ENCODE results near the gene CPSF4.

CPSF4 gene

GRCh38 chr7:99438573-99439480 is at the start of gene CPSF4, which contains the start of gene PTCD1:
CPSF4 (plus strand) TSS chr7:99438943; CDS start chr7:99439083, 140 bp downstream.
PTCD1 (minus strand) TSS chr7:99438798; CDS start chr7:99435242, 3,556 bp downstream.
- Histone ChIP-seq H3K4me3 (ENCODE audit: low read depth in 1 of 2, low read length in 2 of 2) (peak within 1 kb of the TSS; percentile 76 to 95), H3K36me3 (ENCODE audit: control insufficient read depth in 1 of 2, insufficient read depth in 2 of 2, low read length in 2 of 2) (peaks cover 2 to 12% of the 10 kb centered on the region in 2 donors), H3K27me3 (ENCODE audit: control insufficient read depth in 1 of 2, insufficient read depth in 2 of 2, low read length in 2 of 2) (no peaks in the 10 kb centered on the region), H3K9me3 (ENCODE audit: control insufficient read depth in 1 of 2, low read length in 2 of 2) (no peaks in the 10 kb centered on the region), H3K9ac (ENCODE audit: low read depth in 1 of 2, low read length in 2 of 2) (peak within 1 kb of the TSS; percentile 69 to 87), H3K27ac (ENCODE audit: low read depth, low read length) (peak within 1 kb of the TSS; percentile 47), H3K4me1 (ENCODE audit: control insufficient read depth in 1 of 2, insufficient read depth in 2 of 2, low read length in 2 of 2) (peaks cover 9 to 19% of the 10 kb centered on the region in 2 donors)

GRCh38 chr7:99389772-99390171 is 49.0 kb upstream of the CPSF4 start:
- Histone ChIP-seq H3K9me3 (ENCODE audit: control insufficient read depth in 1 of 2, low read length in 2 of 2) (no peaks in the 10 kb centered on the region), H3K4me3 (ENCODE audit: low read depth in 1 of 2, low read length in 2 of 2) (no peak overlapping the region), H3K36me3 (ENCODE audit: control insufficient read depth in 1 of 2, insufficient read depth in 2 of 2, low read length in 2 of 2) (peaks cover 40 to 64% of the 10 kb centered on the region in 2 donors), H3K27me3 (ENCODE audit: control insufficient read depth in 1 of 2, insufficient read depth in 2 of 2, low read length in 2 of 2) (no peaks in the 10 kb centered on the region), H3K27ac (ENCODE audit: low read depth, low read length) (no peak overlapping the region), H3K4me1 (ENCODE audit: control insufficient read depth in 1 of 2, insufficient read depth in 2 of 2, low read length in 2 of 2) (peaks cover 15 to 18% of the 10 kb centered on the region in 2 donors), H3K9ac (ENCODE audit: low read depth in 1 of 2, low read length in 2 of 2) (no peak overlapping the region)

- peaks cover 15 to 18% of the 10 kb centered on the region in 2 donors for H3K4me1 ChIP-seq (ENCODE audit: control insufficient read depth in 1 of 2, insufficient read depth in 2 of 2, low read length in 2 of 2)
- H3K27me3 ChIP-seq (ENCODE audit: control insufficient read depth in 1 of 2, insufficient read depth in 2 of 2, low read length in 2 of 2) = no peaks in the 10 kb centered on the region
- no peak overlapping the region for H3K9ac ChIP-seq (ENCODE audit: low read depth in 1 of 2, low read length in 2 of 2)
- H3K27ac ChIP-seq (ENCODE audit: low read depth, low read length) = no peak overlapping the region
- H3K9me3 ChIP-seq (ENCODE audit: control insufficient read depth in 1 of 2, low read length in 2 of 2) = no peaks in the 10 kb centered on the region
- H3K4me3 ChIP-seq (ENCODE audit: low read depth in 1 of 2, low read length in 2 of 2) = no peak overlapping the region
- peaks cover 49 to 77% of the 10 kb centered on the region in 2 donors for H3K36me3 ChIP-seq (ENCODE audit: control insufficient read depth in 1 of 2, insufficient read depth in 2 of 2, low read length in 2 of 2)
Observed at GRCh38 chr7:99390941-99391602, 47.7 kb upstream of the CPSF4 start.

- H3K4me3 ChIP-seq (ENCODE audit: low read depth in 1 of 2, low read length in 2 of 2) = peak overlapping the region; percentile 64 to 65
Observed at GRCh38 chr7:99392046-99392445, 46.7 kb upstream of the CPSF4 start.

GRCh38 chr7:99392659-99393354 is 45.9 kb upstream of the CPSF4 start:
- Histone ChIP-seq H3K4me3 (ENCODE audit: low read depth in 1 of 2, low read length in 2 of 2) (peak overlapping the region; percentile 64 to 65), H3K9me3 (ENCODE audit: control insufficient read depth in 1 of 2, low read length in 2 of 2) (no peaks in the 10 kb centered on the region), H3K36me3 (ENCODE audit: control insufficient read depth in 1 of 2, insufficient read depth in 2 of 2, low read length in 2 of 2) (peaks cover 48 to 77% of the 10 kb centered on the region in 2 donors), H3K9ac (ENCODE audit: low read depth in 1 of 2, low read length in 2 of 2) (peak overlapping the region; percentile 18 to 20), H3K27me3 (ENCODE audit: control insufficient read depth in 1 of 2, insufficient read depth in 2 of 2, low read length in 2 of 2) (no peaks in the 10 kb centered on the region), H3K4me1 (ENCODE audit: control insufficient read depth in 1 of 2, insufficient read depth in 2 of 2, low read length in 2 of 2) (peaks cover 15 to 18% of the 10 kb centered on the region in 2 donors), H3K27ac (ENCODE audit: low read depth, low read length) (no peak overlapping the region)

More at GRCh38 chr7:99392046-99392445, 46.7 kb upstream of the CPSF4 start:
- no peaks in the 10 kb centered on the region for H3K27me3 ChIP-seq (ENCODE audit: control insufficient read depth in 1 of 2, insufficient read depth in 2 of 2, low read length in 2 of 2)
- peaks cover 44 to 75% of the 10 kb centered on the region in 2 donors for H3K36me3 ChIP-seq (ENCODE audit: control insufficient read depth in 1 of 2, insufficient read depth in 2 of 2, low read length in 2 of 2)
- peak overlapping the region; percentile 1 to 18 for H3K9ac ChIP-seq (ENCODE audit: low read depth in 1 of 2, low read length in 2 of 2)
- no peak overlapping the region for H3K27ac ChIP-seq (ENCODE audit: low read depth, low read length)
- H3K9me3 ChIP-seq (ENCODE audit: control insufficient read depth in 1 of 2, low read length in 2 of 2) = no peaks in the 10 kb centered on the region
- H3K4me1 ChIP-seq (ENCODE audit: control insufficient read depth in 1 of 2, insufficient read depth in 2 of 2, low read length in 2 of 2) = peaks cover 15 to 18% of the 10 kb centered on the region in 2 donors

GRCh38 chr7:99393355-99394187 is 45.2 kb upstream of the CPSF4 start:
- Histone ChIP-seq H3K4me3 (ENCODE audit: low read depth in 1 of 2, low read length in 2 of 2) (peak overlapping the region; percentile 64 to 65), H3K9me3 (ENCODE audit: control insufficient read depth in 1 of 2, low read length in 2 of 2) (no peaks in the 10 kb centered on the region), H3K36me3 (ENCODE audit: control insufficient read depth in 1 of 2, insufficient read depth in 2 of 2, low read length in 2 of 2) (peaks cover 47 to 77% of the 10 kb centered on the region in 2 donors), H3K27ac (ENCODE audit: low read depth, low read length) (no peak overlapping the region), H3K9ac (ENCODE audit: low read depth in 1 of 2, low read length in 2 of 2) (peak overlapping the region; percentile 18 to 20), H3K27me3 (ENCODE audit: control insufficient read depth in 1 of 2, insufficient read depth in 2 of 2, low read length in 2 of 2) (no peaks in the 10 kb centered on the region), H3K4me1 (ENCODE audit: control insufficient read depth in 1 of 2, insufficient read depth in 2 of 2, low read length in 2 of 2) (peaks cover 15 to 18% of the 10 kb centered on the region in 2 donors)

- Histone ChIP-seq H3K27me3 (ENCODE audit: control insufficient read depth in 1 of 2, insufficient read depth in 2 of 2, low read length in 2 of 2) (no peaks in the 10 kb centered on the region), H3K9ac (ENCODE audit: low read depth in 1 of 2, low read length in 2 of 2) (no peak overlapping the region), H3K9me3 (ENCODE audit: control insufficient read depth in 1 of 2, low read length in 2 of 2) (no peaks in the 10 kb centered on the region), H3K4me3 (ENCODE audit: low read depth in 1 of 2, low read length in 2 of 2) (no peak overlapping the region), H3K4me1 (ENCODE audit: control insufficient read depth in 1 of 2, insufficient read depth in 2 of 2, low read length in 2 of 2) (peaks cover 15 to 18% of the 10 kb centered on the region in 2 donors), H3K36me3 (ENCODE audit: control insufficient read depth in 1 of 2, insufficient read depth in 2 of 2, low read length in 2 of 2) (peaks cover 47 to 80% of the 10 kb centered on the region in 2 donors), H3K27ac (ENCODE audit: low read depth, low read length) (no peak overlapping the region)
Observed at GRCh38 chr7:99394188-99394502, 44.6 kb upstream of the CPSF4 start.

GRCh38 chr7:99395616-99396327 is 43.0 kb upstream of the CPSF4 start:
- Histone ChIP-seq H3K9ac (ENCODE audit: low read depth in 1 of 2, low read length in 2 of 2) (no peak overlapping the region), H3K27me3 (ENCODE audit: control insufficient read depth in 1 of 2, insufficient read depth in 2 of 2, low read length in 2 of 2) (no peaks in the 10 kb centered on the region), H3K36me3 (ENCODE audit: control insufficient read depth in 1 of 2, insufficient read depth in 2 of 2, low read length in 2 of 2) (peaks cover 54 to 80% of the 10 kb centered on the region in 2 donors), H3K4me3 (ENCODE audit: low read depth in 1 of 2, low read length in 2 of 2) (no peak overlapping the region), H3K4me1 (ENCODE audit: control insufficient read depth in 1 of 2, insufficient read depth in 2 of 2, low read length in 2 of 2) (peaks cover 15 to 18% of the 10 kb centered on the region in 2 donors), H3K27ac (ENCODE audit: low read depth, low read length) (no peak overlapping the region), H3K9me3 (ENCODE audit: control insufficient read depth in 1 of 2, low read length in 2 of 2) (no peaks in the 10 kb centered on the region)

Measured in duodenal mucosa (tissue), 2 donors.